Calu3 (cell line): Measurements from ENCODE around the gene CEP55. TPM values are rescaled to one million over a fixed set of nuclear protein-coding genes. Genes with fewer than 3 reads are reported as not detected.
A peak's percentile ranks its signal among the peaks of the same experiment; 100 is the strongest.

ENCODE experiments used
- BruUV-seq: library from RNA; stranded (reverse); fragments of 400-500 nt; replicated peaks from 2 replicates; lab custom pipeline; 2021; lab: Mats Ljungman, UMichigan
- CTCF ChIA-PET: fragments of 300-600 bp; sonication (Branson Sonifier 250); formaldehyde crosslinking; loops from one replicate; lab custom pipeline; 2022; ENCODE audit warnings: antibody characterized with exemption; lab: Charles Lee
- DNase-seq: peaks from one replicate; pipeline ENCODE4 v3.0.0; 2022
- H3K27ac Mint-ChIP-seq: one replicate; pipeline ENCODE4 v1.8.0; 2022; ENCODE audit warnings: mixed read lengths; ENCODE audit not compliant: unreplicated experiment
- H3K27me3 Mint-ChIP-seq: one replicate; pipeline ENCODE4 v1.8.0; 2022; ENCODE audit warnings: mixed read lengths; ENCODE audit not compliant: unreplicated experiment
- H3K36me3 Mint-ChIP-seq: one replicate; pipeline ENCODE4 v1.8.0; 2022; ENCODE audit warnings: mild to moderate bottlenecking, moderate library complexity, mixed read lengths; ENCODE audit not compliant: insufficient read depth, unreplicated experiment
- H3K4me1 Mint-ChIP-seq: one replicate; pipeline ENCODE4 v1.8.0; 2022; ENCODE audit warnings: mild to moderate bottlenecking, low read depth, mixed read lengths; ENCODE audit not compliant: unreplicated experiment
- H3K4me3 Mint-ChIP-seq: one replicate; pipeline ENCODE4 v1.8.0; 2022; ENCODE audit warnings: mild to moderate bottlenecking, low read depth, moderate library complexity, mixed read lengths; ENCODE audit not compliant: unreplicated experiment
- H3K9me3 Mint-ChIP-seq: one replicate; pipeline ENCODE4 v1.8.0; 2022; ENCODE audit warnings: low read depth, mixed read lengths; ENCODE audit not compliant: unreplicated experiment
- intact Hi-C: fragments of 100-400 bp; cut with micrococcal nuclease; formaldehyde crosslinking; loops from one replicate; pipeline ENCODE4 v1.10.0; 2022; ENCODE audit not compliant: unreplicated experiment
- total RNA-seq: library from RNA; stranded (reverse); gene quantifications from 2 replicates; pipeline ENCODE4 v1.2.3, GENCODE V29; 2022
- TF ChIP-seq, protein P1 (sequence below): fragments of 200-600 bp; IDR thresholded peaks from one replicate; pipeline ENCODE4 v1.8.0; 2022; ENCODE audit warnings: antibody characterized with exemption; ENCODE audit not compliant: unreplicated experiment

Gene CEP55
- total RNA-seq, 1 experiment from 2014 or later, result 52.2 TPM

DNA sequence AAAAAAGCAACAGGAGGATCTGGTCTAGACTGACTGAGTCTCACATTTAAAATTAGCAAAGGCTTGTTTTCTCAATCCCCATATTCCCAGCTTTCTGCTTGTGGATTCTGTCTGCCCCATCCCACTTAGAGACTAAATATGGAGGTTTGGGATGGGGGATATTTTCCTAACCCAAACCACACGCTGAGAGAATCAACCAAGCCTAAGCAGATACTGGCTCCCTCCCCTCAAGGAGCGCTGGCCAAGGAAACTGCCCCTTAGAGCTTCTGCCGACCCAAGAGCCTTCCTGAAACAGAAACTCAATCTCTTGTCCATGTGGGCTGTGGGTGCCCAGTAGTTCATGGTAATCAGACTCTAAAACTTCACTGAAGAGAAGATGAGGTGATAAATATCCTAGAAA lies 74.0 kb downstream of the CEP55 start:
- Mint-ChIP-seq H3K36me3 (peaks cover 6% of the 10 kb centered on the region), H3K4me3 (no peak overlapping the region), H3K27ac (no peak overlapping the region), H3K27me3 (no peaks in the 10 kb centered on the region), H3K9me3 (no peaks in the 10 kb centered on the region), H3K4me1 (peaks cover 42% of the 10 kb centered on the region)
- no peak for DNase-seq
- CTCF ChIA-PET, result no interaction called here
- no TSS peak for BruUV-seq
- intact Hi-C loops, result no loop called here
- TF ChIP-seq, protein P1, sequence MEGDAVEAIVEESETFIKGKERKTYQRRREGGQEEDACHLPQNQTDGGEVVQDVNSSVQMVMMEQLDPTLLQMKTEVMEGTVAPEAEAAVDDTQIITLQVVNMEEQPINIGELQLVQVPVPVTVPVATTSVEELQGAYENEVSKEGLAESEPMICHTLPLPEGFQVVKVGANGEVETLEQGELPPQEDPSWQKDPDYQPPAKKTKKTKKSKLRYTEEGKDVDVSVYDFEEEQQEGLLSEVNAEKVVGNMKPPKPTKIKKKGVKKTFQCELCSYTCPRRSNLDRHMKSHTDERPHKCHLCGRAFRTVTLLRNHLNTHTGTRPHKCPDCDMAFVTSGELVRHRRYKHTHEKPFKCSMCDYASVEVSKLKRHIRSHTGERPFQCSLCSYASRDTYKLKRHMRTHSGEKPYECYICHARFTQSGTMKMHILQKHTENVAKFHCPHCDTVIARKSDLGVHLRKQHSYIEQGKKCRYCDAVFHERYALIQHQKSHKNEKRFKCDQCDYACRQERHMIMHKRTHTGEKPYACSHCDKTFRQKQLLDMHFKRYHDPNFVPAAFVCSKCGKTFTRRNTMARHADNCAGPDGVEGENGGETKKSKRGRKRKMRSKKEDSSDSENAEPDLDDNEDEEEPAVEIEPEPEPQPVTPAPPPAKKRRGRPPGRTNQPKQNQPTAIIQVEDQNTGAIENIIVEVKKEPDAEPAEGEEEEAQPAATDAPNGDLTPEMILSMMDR, result no peak

DNA sequence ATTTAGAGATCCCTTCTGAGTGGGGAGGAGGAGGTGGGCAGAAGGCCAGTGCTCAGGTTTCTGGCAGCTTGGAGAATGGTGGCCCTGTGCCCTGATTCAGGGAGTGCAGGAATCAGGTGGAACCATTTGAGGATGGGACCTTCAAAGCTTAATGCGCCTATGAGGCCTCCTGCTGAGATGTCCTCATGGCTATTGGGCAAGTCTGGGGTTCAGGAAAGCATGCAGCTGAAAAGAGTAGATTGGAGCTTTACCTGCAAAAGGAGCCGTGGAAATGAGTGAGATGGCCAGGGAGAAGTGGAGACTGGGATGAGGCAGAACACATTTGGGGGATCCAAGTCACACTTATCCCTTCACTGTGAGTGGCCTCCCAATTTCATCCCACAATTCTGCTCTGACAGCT lies 76.2 kb downstream of the CEP55 start:
- H3K9me3 Mint-ChIP-seq, result no peaks in the 10 kb centered on the region
- H3K36me3 Mint-ChIP-seq, result no peaks in the 10 kb centered on the region
- DNase-seq, result no peak
- peaks cover 64% of the 10 kb centered on the region for H3K4me1 Mint-ChIP-seq
- no peaks in the 10 kb centered on the region for H3K27me3 Mint-ChIP-seq
- no TSS peak for BruUV-seq
- TF ChIP-seq, protein P1, result no peak
- no peak overlapping the region for H3K27ac Mint-ChIP-seq
- CTCF ChIA-PET, result no interaction called here
- H3K4me3 Mint-ChIP-seq, result no peak overlapping the region
- intact Hi-C loops, result no loop called here

DNA sequence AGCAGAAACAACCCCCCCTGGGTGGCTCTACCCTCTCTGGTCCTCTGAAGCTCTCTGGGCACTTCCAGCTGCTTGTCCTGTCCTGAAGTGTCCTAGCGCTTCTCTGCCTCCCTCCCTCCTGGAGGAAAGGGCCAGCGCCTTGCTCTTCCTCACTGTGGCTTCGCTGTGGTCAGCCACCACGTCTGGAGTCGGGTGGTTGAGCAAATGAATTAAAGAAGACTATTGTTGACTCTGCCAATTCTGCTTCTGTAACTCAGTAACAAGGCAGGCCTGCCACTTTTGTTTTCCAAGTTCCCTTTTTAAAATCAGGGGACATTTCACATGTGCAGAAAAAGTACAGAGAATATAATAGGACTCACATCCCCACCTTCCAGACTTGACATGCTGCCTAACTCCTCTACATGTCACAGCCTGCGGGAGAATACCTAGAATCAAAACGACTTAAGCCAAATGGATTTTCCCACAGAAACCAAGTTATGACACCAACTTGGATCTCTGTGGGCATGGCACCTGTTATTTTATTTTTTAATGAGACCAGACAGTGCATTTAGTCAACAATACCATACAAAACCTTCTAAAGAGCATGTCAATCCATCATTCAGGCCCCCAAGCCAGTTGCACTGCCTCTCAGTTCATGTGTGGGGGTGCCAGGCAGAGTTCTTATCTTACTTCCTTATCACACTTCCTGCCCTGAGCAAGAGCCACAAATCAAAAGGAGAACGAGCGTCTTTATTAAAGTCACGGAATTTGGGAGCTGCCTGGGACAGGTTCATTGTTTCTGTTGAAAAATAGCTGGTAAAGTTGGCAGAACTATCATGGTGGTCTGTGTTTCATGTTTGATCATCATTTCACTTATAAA lies 76.9 kb downstream of the CEP55 start:
- Mint-ChIP-seq H3K27me3 (no peaks in the 10 kb centered on the region), H3K4me3 (peak overlapping the region; percentile 26), H3K36me3 (no peaks in the 10 kb centered on the region), H3K9me3 (no peaks in the 10 kb centered on the region), H3K4me1 (peaks cover 71% of the 10 kb centered on the region), H3K27ac (no peak overlapping the region)
- DNase-seq, result peak; percentile 35
- TF ChIP-seq, protein P1, result no peak
- CTCF ChIA-PET, result no interaction called here
- BruUV-seq, result no TSS peak
- intact Hi-C loops, result no loop called here

DNA sequence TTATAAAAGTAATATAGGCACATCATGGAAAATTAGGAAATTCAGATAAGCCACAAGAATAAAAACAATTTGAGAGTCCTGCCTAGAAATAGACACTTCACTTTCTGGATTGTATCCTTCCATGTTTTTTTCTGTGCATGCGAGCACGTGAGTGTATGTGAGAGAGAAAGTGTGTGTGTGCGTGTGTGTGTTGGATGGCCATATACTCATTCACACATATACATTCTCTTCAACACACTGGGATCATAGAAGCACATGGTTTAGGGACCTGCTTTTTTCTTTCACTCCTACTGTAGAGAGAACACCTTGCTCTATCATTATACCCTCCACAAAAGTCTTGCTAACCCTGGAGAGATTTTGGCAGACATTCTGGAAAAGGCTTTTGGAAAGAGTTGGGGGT lies 77.5 kb downstream of the CEP55 start:
- TF ChIP-seq, protein P1, result no peak
- no TSS peak for BruUV-seq
- intact Hi-C loops, result no loop called here
- H3K9me3 Mint-ChIP-seq, result no peaks in the 10 kb centered on the region
- peaks cover 75% of the 10 kb centered on the region for H3K4me1 Mint-ChIP-seq
- H3K27ac Mint-ChIP-seq, result no peak overlapping the region
- CTCF ChIA-PET, result interaction anchor here (0.6 kb wide), 1 partner anchor 15 kb away, joined by 6 read pairs; no protein-coding TSS in a partner anchor
- H3K27me3 Mint-ChIP-seq, result no peaks in the 10 kb centered on the region
- no peak for DNase-seq
- H3K4me3 Mint-ChIP-seq, result peak overlapping the region; percentile 26
- H3K36me3 Mint-ChIP-seq, result no peaks in the 10 kb centered on the region
